ENCODE data around the gene ZGPAT. TPM values are rescaled to one million over a fixed set of nuclear protein-coding genes. Genes with fewer than 3 reads are reported as not detected.

ZGPAT gene
- total and polyA plus RNA-seq, 12 donors = 11.8 to 44.7 (median 16.1) TPM

DNA sequence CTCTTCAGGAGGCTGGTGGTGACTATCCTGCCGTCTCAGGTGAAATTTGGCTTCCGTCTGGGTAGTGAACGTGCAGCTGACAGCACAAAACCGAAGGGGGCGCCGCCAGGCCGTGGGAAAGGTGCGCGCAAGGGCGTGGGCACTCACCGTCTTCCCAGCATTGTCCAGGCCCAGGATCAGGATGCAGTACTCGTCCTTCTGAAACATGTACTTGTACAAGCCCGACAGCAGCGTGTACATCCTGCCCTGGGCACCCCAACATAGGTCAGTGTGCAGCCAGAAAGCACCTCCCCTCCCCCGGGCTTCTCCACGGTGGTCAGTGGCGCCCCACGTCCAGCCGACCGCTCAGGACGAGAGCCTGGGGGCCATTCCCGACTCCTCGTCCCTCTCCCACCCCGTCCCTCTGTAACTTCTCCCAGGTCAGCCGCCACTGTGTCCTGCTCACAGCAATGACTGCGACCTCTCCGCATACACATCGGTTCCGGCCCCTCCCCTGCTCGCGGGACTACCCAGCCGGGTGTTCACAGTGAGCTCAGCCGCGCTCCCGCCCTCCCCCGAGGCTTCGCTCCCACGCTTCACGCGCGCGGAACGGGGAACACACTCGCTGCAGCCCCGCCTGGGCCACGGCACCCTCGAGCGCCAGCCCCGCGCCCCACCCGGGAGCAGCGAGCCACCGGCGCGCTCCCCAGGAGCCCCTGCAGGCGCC, 834 bp upstream of the ZGPAT start:
- 3 to 4% methylated on average over 56 of the region's 56 CpGs for WGBS, 2 donors
- DNase-seq = peak; percentile 38 to 49
- ATAC-seq = peak; percentile 23 to 60 (median 34)

DNA sequence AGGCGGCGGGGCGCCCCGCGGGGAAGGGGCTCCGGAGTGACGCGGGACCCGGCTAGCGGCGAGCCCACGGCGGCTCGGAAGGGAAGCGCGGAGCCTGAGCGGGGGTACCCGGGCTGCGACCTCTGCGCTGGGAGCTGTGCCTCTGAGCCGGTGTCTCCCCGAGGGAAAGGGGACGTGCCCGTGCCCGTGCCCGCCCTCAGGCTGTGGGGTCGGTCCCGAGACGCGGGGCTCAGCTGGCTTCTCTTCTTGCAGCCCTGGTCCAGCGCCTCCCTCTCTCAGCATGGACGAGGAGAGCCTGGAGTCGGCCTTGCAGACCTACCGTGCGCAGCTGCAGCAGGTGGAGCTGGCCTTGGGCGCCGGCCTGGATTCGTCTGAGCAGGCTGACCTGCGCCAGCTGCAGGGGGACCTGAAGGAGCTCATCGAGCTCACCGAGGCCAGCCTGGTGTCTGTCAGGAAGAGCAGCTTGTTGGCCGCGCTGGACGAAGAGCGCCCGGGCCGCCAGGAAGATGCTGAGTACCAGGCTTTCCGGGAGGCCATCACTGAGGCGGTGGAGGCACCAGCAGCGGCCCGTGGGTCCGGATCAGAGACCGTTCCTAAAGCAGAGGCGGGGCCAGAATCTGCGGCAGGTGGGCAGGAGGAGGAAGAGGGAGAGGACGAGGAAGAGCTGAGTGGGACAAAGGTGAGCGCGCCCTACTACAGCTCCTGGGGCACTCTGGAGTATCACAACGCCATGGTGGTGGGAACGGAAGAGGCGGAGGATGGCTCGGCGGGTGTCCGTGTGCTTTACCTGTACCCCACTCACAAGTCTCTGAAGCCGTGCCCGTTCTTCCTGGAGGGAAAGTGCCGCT, 686 bp downstream of the ZGPAT start:
- Histone ChIP-seq H3K27ac (peak overlapping the region; percentile 37 to 98 (median 94)), H3K36me3 (peaks cover 0 to 81% (median 34%) of the 10 kb centered on the region in 9 donors), H3K4me3 (peak overlapping the region; percentile 77 to 99 (median 94)), H3K27me3 (no peaks in the 10 kb centered on the region), H3K4me1 (peaks cover 6 to 45% (median 32%) of the 10 kb centered on the region in 9 donors), H3K9me3 (peaks cover 0 to 6% (median 0%) of the 10 kb centered on the region in 11 donors)
- 22 to 27% methylated on average over 50 to 67 of the region's 67 CpGs for WGBS, 2 donors
- ATAC-seq = no peak
- intact Hi-C loops (cut with DNase I) = loop anchor here in 2 of 10 donors (5.0 kb wide), 2 partner anchors 51 to 154 kb away; partner anchors contain the start of genes ABHD16B (in 1 of the 2) and RTEL1 (in 1 of the 2)
- TF ChIP-seq, protein P1, sequence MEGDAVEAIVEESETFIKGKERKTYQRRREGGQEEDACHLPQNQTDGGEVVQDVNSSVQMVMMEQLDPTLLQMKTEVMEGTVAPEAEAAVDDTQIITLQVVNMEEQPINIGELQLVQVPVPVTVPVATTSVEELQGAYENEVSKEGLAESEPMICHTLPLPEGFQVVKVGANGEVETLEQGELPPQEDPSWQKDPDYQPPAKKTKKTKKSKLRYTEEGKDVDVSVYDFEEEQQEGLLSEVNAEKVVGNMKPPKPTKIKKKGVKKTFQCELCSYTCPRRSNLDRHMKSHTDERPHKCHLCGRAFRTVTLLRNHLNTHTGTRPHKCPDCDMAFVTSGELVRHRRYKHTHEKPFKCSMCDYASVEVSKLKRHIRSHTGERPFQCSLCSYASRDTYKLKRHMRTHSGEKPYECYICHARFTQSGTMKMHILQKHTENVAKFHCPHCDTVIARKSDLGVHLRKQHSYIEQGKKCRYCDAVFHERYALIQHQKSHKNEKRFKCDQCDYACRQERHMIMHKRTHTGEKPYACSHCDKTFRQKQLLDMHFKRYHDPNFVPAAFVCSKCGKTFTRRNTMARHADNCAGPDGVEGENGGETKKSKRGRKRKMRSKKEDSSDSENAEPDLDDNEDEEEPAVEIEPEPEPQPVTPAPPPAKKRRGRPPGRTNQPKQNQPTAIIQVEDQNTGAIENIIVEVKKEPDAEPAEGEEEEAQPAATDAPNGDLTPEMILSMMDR (IDR thresholded peaks at IDR 0.05) = no peak
- DNase-seq = no peak

More for the DNA sequence above, 834 bp upstream of the ZGPAT start:
- peak overlapping the region; percentile 84 to 98 (median 94) for H3K27ac ChIP-seq
- intact Hi-C loops (cut with DNase I) = loop anchor here in 3 of 10 donors (1.0 to 5.0 kb wide), 3 partner anchors 49 to 155 kb away; partner anchors contain the start of genes RTEL1 (in 2 of the 3) and ABHD16B (in 1 of the 3)
- H3K4me1 ChIP-seq = peaks cover 6 to 45% (median 32%) of the 10 kb centered on the region in 9 donors
- peaks cover 0 to 80% (median 34%) of the 10 kb centered on the region in 9 donors for H3K36me3 ChIP-seq
- peak overlapping the region; percentile 77 to 99 (median 94) for H3K4me3 ChIP-seq
- H3K27me3 ChIP-seq = no peaks in the 10 kb centered on the region
- TF ChIP-seq, protein P1 (IDR thresholded peaks at IDR 0.05) = peak in 6 of 9 donors; percentile 16 to 43 (median 30)
- peaks cover 0 to 2% (median 0%) of the 10 kb centered on the region in 11 donors for H3K9me3 ChIP-seq

DNA sequence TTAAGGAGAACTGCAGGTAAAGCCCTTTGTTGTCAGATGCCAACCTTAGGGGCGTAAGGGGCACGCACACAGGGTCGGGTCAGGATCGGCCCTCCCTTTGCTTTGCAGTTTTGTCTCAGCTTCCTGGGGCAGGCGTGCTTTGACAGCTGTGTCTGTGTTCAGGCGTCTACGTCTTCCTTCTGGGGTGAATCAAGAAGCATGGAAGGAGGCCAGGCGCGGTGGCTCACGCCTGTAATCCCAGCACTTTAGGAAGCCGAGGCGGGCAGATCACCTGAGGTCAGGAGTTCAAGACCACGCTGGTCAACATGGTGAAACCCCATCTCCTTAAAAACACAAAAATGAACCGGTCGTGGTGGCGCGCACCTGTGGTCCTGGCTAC, 1.3 kb downstream of the ZGPAT start:
- Histone ChIP-seq H3K27ac (no peak overlapping the region), H3K4me3 (peak overlapping the region in 7 of 10 donors; percentile 77 to 99 (median 96)), H3K9me3 (peaks cover 0 to 8% (median 0%) of the 10 kb centered on the region in 11 donors), H3K27me3 (no peaks in the 10 kb centered on the region), H3K4me1 (peaks cover 6 to 45% (median 32%) of the 10 kb centered on the region in 9 donors), H3K36me3 (peaks cover 0 to 81% (median 38%) of the 10 kb centered on the region in 9 donors)
- ATAC-seq (no peak), DNase-seq (no peak)
- intact Hi-C loops (cut with DNase I) = loop anchor here in 2 of 10 donors (5.0 kb wide), 2 partner anchors 52 to 153 kb away; partner anchors contain the start of genes ABHD16B (in 1 of the 2) and RTEL1 (in 1 of the 2)
- 90 to 91% methylated on average over 17 of the region's 17 CpGs for WGBS, 2 donors
- TF ChIP-seq, protein P1 (IDR thresholded peaks at IDR 0.05) = no peak
